HG03439 (cell line): ENCODE data around the gene LUC7L3.
A peak's percentile ranks its signal among the peaks of the same experiment; 100 is the strongest.
"Not testable (repeated sequence)": the region's sequence is repeated elsewhere in the genome, so short reads cannot be mapped to it uniquely, and the experiment has no call there.

Experiments used
- ATAC-seq: cut with Tn5 transposase; IDR thresholded peaks from one replicate; pipeline ENCODE4 v1.9.1; 2021; ENCODE audit warnings: mild to moderate bottlenecking, moderate library complexity; ENCODE audit not compliant: unreplicated experiment

The LUC7L3 gene, protein sequence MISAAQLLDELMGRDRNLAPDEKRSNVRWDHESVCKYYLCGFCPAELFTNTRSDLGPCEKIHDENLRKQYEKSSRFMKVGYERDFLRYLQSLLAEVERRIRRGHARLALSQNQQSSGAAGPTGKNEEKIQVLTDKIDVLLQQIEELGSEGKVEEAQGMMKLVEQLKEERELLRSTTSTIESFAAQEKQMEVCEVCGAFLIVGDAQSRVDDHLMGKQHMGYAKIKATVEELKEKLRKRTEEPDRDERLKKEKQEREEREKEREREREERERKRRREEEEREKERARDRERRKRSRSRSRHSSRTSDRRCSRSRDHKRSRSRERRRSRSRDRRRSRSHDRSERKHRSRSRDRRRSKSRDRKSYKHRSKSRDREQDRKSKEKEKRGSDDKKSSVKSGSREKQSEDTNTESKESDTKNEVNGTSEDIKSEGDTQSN

DNA sequence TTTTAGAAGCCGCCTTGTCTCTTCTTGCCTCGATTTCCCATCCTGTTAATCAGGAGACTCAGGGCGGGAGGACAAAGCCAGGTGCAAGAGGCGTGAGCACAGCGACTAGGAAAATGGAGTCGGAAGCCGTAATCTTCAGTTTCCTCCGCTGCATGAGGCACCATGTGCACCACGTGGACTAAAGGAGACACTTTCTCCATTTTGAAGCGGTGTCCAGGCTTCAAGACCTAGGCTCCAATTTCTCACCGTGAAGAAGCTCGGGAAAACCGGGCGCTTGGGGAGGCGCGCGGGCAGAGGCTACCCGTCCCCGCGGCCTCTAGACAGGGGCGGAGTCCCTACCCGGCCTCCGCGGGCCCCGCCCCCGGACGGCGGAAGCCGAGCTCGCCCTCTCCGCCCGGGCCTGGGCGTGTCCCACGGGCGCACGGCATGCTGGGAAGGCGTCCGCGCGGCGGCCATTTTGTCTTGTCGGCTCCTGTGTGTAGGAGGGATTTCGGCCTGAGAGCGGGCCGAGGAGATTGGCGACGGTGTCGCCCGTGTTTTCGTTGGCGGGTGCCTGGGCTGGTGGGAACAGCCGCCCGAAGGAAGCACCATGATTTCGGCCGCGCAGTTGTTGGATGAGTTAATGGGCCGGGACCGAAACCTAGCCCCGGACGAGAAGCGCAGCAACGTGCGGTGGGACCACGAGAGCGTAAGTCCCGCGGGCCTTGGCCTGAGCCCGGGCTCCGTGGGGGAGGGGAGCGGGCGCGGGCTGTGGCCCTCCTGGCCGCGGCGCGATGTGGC is at the start of gene LUC7L3:
Gene LUC7L3, plus strand, starts transcription at position 460 of the 780 bp plus-strand sequence. Its CDS starts 130 bp downstream, at position 590.
- peak; percentile 93 for ATAC-seq

DNA sequence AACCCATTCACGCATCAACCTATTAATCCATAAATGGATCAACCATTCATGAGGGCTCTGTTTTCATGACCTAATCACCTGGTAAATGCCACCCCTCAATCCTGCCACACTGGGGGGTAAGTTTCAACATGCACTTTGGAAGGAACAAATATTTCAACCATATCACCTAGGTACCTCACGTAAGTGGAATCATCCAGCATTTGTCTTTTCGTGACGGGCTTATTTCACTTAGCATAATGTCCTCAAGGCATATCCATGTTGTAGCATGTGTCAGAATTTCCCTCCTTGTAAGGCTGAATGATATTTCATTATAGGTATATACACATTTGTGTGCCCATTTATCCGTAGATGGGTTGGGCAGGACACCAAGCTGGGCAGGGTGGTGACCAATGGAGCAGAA is 47.3 kb upstream of the LUC7L3 start:
- ATAC-seq = no peak

DNA sequence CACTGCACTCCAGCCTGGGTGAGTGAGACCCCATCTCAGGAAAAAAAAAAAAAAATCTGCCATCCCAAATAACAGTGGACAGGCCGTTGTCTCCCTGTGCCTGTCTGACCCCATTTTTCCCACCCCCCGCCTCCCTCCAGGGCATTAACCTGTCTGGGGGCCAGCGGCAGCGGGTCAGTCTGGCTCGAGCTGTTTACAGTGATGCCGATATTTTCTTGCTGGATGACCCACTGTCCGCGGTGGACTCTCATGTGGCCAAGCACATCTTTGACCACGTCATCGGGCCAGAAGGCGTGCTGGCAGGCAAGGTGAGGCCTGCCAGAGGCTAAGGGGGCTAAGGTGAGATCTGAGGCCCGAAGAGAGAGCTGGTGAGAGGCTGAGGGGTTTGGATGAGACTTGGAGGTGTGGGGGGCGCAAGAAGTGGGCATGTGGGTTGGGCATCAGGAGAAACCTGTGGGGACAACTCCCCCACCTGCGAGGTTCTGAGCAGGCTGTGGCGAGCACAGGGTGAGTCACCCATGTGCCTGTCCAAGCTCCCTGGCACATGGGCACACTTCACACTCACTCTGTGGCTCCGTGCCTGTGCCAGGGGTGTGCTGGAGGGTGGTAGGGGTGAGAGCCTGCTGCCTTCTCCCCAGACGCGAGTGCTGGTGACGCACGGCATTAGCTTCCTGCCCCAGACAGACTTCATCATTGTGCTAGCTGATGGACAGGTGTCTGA is 46.4 kb upstream of the LUC7L3 start:
- ATAC-seq = no peak

DNA sequence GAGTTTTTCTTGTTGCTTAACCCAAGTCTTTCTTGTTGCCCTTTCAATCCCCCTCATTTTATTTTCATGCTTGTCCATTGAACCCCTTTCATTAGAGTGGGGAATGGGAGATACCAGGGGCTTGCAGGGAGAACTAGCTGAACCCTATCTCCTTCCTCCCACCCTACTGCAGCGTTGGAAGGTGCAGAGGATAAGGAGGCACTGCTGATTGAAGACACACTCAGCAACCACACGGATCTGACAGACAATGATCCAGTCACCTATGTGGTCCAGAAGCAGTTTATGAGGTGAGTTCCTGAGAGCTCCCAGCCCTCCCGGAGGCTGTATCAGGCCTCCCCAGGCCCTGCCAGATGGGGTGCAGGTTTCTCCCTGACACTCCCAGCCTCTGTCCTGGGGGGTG is 44.2 kb upstream of the LUC7L3 start:
- no peak for ATAC-seq

DNA sequence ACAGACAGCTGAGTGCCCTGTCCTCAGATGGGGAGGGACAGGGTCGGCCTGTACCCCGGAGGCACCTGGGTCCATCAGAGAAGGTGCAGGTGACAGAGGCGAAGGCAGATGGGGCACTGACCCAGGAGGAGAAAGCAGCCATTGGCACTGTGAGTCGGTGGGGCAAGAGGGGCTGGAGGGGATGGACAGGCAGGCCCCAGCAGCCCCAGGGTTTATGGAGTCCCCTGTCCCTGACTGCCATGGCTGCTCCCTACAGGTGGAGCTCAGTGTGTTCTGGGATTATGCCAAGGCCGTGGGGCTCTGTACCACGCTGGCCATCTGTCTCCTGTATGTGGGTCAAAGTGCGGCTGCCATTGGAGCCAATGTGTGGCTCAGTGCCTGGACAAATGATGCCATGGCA is 43.8 kb upstream of the LUC7L3 start:
- ATAC-seq = no peak

DNA sequence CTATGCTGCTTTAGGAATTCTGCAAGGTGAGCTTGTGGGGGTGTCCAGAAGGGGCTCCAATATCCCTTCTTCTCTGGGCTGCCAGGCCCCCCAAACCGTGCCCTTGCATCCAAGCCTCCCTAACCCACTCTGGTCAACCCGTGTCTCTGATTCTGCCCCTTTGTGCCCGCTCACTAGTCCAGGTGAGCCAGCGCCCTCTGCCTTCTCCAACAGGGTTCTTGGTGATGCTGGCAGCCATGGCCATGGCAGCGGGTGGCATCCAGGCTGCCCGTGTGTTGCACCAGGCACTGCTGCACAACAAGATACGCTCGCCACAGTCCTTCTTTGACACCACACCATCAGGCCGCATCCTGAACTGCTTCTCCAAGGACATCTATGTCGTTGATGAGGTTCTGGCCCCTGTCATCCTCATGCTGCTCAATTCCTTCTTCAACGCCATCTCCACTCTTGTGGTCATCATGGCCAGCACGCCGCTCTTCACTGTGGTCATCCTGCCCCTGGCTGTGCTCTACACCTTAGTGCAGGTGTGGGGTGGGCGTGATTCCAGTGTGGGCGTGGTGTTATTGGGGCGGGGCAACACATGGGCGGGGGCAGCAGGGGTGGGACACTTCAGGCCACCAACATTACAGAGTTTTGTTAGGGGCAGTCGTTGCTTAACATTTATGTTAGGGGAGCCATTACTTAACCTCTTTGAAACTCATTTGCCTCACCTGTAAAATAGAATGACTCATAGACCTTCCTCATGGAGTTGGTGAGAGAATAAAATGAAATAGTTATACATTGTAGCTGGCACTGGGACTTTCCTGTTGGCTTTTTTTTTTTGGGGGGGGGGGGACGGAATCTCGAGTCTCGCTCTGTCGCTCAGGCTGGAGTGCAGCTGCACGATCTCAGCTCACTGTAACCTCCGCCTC is 43.1 kb upstream of the LUC7L3 start:
- ATAC-seq = no peak

DNA sequence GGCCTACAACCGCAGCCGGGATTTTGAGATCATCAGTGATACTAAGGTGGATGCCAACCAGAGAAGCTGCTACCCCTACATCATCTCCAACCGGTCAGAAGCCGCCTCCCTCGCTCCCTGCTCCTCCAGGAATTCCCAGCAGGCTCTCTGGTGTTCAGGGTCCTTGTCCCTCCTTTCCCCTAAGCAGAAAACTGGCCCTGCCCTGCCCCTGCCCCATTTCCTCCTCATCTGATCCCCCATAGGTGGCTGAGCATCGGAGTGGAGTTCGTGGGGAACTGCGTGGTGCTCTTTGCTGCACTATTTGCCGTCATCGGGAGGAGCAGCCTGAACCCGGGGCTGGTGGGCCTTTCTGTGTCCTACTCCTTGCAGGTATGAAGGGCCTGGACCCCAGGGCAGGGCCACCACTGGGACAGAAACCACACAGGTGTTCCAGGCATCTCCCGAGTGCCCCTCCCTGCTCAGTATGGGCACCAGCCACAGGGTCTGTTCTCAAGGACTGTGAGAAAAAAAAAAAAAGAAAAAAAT is 41.5 kb upstream of the LUC7L3 start:
- no peak for ATAC-seq

DNA sequence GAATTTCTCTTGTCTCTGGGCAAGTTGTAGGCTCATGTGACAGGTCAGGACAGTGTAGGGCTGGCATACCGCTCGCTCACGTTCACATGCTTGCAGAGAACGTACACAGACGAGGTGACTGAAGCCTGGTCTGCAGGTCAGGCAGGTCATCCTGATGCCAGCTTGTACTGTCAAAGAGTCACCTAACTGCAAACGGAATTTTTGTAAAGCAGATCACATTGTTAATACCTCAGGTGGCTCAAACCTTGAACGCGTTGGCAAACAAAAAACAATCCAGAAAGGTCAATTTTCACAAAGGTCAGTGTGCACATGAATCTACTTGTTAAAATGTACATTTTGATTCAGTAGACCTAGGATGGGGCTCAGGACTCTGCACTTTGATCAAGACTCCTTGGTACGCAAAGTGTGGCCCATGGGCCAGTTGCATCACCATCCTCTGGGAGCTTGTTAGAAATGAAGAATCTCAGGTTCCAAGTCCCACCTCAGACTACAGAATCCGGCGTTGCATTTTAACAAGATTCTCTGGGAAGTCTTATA is 40.3 kb upstream of the LUC7L3 start:
- ATAC-seq = no peak

DNA sequence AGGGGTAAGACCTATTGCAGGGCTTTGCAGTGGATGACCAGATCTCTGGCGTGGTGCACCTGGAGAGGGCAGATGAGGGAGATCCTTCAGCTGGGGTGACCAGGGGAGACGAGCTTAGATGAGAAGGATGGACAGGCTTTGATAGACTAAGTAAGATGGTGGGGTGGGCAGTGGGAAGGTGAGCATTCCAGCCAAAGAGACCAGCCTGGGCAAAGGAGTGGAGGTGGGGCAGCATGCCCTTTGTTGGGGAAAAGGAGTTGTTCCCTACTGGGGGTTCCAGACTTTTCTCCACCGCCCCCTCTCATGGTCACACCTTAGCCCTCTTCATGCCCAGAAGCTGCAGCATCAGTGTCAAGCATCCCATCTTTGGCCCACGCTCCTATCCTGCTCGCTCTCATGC is 39.3 kb upstream of the LUC7L3 start:
- ATAC-seq = no peak

DNA sequence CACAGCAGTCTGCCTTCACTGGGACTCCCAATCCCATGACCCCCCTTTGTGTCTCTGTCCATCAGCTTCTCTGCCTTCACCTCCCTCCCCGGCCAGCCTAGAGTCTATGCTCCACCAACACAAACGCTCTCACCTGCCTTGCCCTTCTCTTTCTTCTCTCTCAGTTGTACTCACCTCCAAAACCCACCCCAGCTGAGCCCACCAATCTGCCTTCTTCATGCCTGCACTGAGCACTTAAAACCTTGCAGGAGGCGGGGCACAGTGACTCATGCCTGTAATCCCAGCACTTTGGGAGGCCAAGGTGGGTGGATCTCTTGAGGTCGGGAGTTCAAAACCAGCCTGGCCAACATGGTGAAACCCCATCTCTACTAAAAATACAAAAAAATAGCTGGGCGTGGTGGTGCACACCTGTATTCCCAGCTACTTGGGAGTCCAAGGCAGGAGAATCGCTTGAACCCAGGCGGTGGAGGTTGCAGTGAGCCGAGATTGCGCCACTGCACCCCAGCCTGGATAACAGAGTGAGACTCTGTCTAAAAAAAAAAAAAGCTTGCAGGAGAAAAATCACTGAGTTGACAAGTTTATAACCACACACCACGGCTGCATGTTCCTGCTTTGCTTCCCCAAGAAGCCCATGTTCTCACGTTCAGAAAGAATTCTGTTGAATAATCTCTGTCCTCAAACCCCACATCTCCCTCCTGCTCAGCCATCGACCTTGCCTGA is 38.7 kb upstream of the LUC7L3 start:
- ATAC-seq = not testable (repeated sequence)

DNA sequence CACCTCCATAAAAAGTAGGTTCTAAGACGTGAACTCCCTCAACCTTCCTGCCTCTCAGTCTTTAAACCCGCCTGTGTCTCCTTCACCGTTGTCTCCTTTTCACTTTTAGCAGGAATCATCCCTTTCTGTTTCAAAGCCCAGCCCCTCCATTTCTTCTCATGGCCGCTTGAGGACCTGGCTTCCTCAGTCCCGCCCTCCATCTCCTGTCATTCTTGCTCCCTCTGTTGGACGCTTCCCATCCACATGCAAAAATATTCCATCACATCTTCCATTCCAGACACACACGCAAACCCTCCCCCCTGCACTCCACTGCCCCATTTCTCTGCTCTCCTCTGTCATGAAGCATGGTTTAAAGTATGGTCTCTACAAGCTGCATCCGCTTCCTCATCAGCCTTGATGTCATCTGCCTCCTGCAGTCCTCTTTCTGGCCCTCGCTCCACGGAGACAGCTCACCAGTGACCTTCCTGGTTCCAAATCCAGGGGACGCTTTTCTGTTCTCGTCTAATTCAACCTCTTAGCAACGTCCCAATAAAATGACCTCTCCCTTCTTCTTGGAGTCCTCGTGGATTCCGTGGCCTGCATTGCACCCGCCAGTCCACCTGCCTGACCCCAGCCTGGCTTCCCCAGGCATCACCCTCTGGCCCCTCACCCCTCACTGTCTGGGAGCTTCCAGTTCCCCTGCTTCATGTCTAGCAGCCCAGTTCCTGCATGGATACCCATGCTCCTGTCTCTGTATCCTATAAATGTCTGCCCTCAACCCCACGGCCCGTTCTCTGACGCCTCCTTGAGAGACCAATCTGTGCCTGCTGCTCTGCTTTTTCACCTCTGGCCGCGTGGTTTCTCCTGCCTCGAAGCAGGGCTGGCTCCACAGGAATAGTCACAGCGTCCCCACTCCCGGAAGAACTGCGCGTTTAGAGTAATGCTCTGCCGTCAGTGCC is 37.9 kb upstream of the LUC7L3 start:
- no peak for ATAC-seq

DNA sequence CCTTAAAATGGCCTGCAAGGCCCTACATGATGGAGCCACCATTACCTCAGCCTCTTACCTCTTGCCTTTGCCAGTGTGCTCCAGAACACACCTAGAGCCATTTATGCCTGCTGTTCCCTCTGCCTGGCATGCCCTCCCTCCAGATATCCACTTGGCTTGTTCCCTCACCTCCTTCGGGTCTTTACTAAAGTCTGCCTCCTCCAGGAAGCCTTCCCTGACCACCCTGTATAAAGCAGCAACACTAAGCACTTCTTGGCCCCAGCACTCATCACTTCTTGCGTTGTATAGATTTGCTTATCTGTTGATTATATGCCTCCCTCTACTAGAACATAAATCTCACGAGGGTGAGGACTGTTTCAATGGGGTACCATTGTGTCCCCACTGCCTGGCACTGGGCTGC is 37.0 kb upstream of the LUC7L3 start:
- ATAC-seq = no peak

DNA sequence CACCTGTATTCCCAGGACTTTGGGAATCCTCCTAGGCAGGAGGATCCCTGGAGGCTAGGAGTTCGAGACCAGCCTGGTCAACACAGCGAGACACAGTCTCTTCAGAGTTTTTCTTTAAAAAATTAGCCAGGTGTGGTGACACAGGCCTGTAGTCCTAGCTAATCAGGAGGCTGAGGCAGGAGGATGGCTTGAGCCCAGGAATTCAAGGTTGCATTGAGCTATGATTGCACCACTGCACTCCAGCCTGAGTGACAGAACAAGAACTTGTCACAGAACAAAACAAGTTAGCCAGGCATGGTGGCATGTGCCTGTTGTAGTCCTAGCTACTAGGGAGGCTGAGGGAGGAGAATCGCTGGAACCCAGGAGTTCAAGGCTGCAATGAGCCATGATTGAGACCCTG is 36.5 kb upstream of the LUC7L3 start:
- no peak for ATAC-seq

DNA sequence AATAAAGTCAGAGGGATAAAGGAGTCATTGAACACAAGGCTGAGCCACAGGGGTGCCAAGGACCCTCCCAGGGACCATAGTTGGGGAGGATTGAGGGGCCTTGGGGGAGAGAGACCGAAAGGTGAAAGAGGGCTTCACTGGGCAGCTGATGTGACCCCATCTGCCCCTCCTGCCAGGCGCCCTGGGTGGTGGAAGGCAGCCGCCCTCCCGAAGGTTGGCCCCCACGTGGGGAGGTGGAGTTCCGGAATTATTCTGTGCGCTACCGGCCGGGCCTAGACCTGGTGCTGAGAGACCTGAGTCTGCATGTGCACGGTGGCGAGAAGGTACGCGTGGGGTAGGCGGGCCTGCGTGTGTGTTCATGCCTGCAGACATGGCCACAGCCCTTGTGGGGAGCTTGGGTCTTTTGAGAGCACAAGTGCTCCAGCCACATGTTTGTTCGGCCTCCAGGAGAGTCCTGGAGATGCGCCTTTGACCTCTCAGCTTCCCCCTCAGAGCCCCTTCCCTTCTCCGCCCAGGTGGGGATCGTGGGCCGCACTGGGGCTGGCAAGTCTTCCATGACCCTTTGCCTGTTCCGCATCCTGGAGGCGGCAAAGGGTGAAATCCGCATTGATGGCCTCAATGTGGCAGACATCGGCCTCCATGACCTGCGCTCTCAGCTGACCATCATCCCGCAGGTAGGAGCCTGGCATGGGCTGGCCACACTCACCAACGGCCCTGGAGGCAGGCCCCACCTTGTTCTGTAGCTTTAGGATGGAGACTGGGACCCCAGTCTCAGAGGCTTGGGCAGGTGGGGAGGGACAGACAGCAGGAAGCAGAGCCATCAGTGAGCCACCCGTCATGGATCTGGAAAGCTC is 35.7 kb upstream of the LUC7L3 start:
- ATAC-seq = no peak

DNA sequence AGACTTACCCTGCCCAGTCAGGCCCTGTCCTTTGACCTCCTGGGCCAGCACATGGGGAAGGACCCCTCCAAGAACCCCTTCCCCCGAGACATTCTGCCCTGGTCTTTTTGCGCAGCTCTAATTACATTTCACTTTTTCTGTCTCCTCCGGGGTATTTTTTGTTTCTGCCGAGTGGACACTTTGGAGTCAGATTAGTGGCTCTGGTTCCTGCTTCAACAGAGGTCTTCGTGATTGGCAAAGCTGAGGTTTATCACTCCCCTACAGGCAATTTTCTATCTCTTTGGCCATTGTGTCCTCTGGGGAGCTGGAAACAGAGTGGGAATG is 35.2 kb upstream of the LUC7L3 start:
- ATAC-seq = no peak

DNA sequence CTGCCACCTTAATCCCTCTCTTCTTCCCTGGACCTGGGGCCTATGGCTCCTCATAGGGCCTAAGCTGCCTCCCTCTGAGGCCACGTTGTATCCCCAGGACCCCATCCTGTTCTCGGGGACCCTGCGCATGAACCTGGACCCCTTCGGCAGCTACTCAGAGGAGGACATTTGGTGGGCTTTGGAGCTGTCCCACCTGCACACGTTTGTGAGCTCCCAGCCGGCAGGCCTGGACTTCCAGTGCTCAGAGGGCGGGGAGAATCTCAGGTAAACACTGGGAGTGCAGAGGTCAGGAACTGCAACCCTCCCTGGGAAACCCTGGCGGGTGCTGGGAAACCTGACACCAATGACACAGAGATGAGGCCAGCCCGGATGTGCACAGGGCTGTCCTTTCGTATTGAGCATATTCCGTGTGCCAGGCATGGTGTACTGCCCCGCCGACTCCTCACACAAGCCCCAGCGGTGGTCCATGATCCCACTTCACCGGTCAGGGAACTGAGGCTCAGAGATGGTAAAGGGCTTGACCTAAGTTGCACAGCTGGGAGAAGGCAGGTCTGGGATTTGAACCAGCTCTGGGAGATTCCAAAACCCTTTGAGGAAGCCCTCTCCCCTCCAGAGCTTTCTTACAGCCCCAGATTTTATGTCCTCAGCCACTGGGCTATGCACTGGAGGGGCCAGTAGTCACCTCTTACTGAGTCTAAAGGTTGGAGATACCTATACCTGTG is 34.6 kb upstream of the LUC7L3 start:
- no peak for ATAC-seq

DNA sequence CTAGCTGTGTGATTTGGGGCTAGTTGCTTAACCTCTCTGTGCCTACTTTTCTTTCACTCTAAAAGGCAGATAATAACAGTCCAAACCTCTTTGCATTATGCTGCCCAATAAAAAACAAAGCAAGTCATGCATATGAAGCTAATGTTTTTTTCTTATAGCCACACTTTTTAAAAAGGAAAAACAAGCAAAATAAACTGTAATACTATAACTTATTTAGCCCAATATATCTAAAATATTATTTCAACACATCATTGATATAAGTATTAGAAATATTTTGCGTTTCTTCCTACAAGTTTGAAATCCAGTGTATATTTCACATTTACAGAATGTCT is 34.1 kb upstream of the LUC7L3 start:
- ATAC-seq = no peak
